ENCODE measurements around the gene SLC12A1. TPM values are rescaled to one million over a fixed set of nuclear protein-coding genes. Genes with fewer than 3 reads are reported as not detected.

Gene SLC12A1
- total RNA-seq, 1 donor from 2014 or later, result not detected

- H3K36me3 ChIP-seq (ENCODE audit: control insufficient read depth, insufficient read depth, low read length), result no peaks in the 10 kb centered on the region
- H3K27me3 ChIP-seq (ENCODE audit: control insufficient read depth, insufficient read depth, low read length), result no peaks in the 10 kb centered on the region
- no peak overlapping the region for H3K4me3 ChIP-seq (ENCODE audit: low read depth, low read length)
- no peak for DNase-seq (ENCODE audit: low read depth)
- TF ChIP-seq CTCF (IDR thresholded peaks at IDR 0.05; ENCODE audit: insufficient read depth, low read length, poor library complexity, severe bottlenecking), result no peak
Observed at GRCh38 chr15:48307586-48307985, 101.5 kb downstream of the SLC12A1 start.

GRCh38 chr15:48309740-48310139 is 103.6 kb downstream of the SLC12A1 start:
- H3K27me3 ChIP-seq (ENCODE audit: control insufficient read depth, insufficient read depth, low read length), result no peaks in the 10 kb centered on the region
- H3K36me3 ChIP-seq (ENCODE audit: control insufficient read depth, insufficient read depth, low read length), result no peaks in the 10 kb centered on the region
- no peak overlapping the region for H3K4me3 ChIP-seq (ENCODE audit: low read depth, low read length)
- no peak for DNase-seq (ENCODE audit: low read depth)
- no peak for TF ChIP-seq CTCF (IDR thresholded peaks at IDR 0.05; ENCODE audit: insufficient read depth, low read length, poor library complexity, severe bottlenecking)

- H3K27me3 ChIP-seq (ENCODE audit: control insufficient read depth, insufficient read depth, low read length), result no peaks in the 10 kb centered on the region
- DNase-seq (ENCODE audit: low read depth), result no peak
- H3K36me3 ChIP-seq (ENCODE audit: control insufficient read depth, insufficient read depth, low read length), result no peaks in the 10 kb centered on the region
- H3K4me3 ChIP-seq (ENCODE audit: low read depth, low read length), result no peak overlapping the region
- TF ChIP-seq CTCF (IDR thresholded peaks at IDR 0.05; ENCODE audit: insufficient read depth, low read length, poor library complexity, severe bottlenecking), result no peak
Observed at GRCh38 chr15:48313216-48313615, 107.1 kb downstream of the SLC12A1 start.

GRCh38 chr15:48315041-48315440 is 108.9 kb downstream of the SLC12A1 start:
- Histone ChIP-seq H3K27me3 (ENCODE audit: control insufficient read depth, insufficient read depth, low read length) (no peaks in the 10 kb centered on the region), H3K4me3 (ENCODE audit: low read depth, low read length) (no peak overlapping the region), H3K36me3 (ENCODE audit: control insufficient read depth, insufficient read depth, low read length) (no peaks in the 10 kb centered on the region)
- TF ChIP-seq CTCF (IDR thresholded peaks at IDR 0.05; ENCODE audit: insufficient read depth, low read length, poor library complexity, severe bottlenecking), result no peak
- DNase-seq (ENCODE audit: low read depth), result no peak

- H3K36me3 ChIP-seq (ENCODE audit: control insufficient read depth, insufficient read depth, low read length), result no peaks in the 10 kb centered on the region
- no peak for TF ChIP-seq CTCF (IDR thresholded peaks at IDR 0.05; ENCODE audit: insufficient read depth, low read length, poor library complexity, severe bottlenecking)
- no peak for DNase-seq (ENCODE audit: low read depth)
Observed at GRCh38 chr15:48317221-48317620, 111.1 kb downstream of the SLC12A1 start.

GRCh38 chr15:48318131-48318530 is 112.0 kb downstream of the SLC12A1 start:
- no peaks in the 10 kb centered on the region for H3K36me3 ChIP-seq (ENCODE audit: control insufficient read depth, insufficient read depth, low read length)
- H3K27me3 ChIP-seq (ENCODE audit: control insufficient read depth, insufficient read depth, low read length), result no peaks in the 10 kb centered on the region
- no peak for DNase-seq (ENCODE audit: low read depth)
- no peak for TF ChIP-seq CTCF (IDR thresholded peaks at IDR 0.05; ENCODE audit: insufficient read depth, low read length, poor library complexity, severe bottlenecking)
- no peak overlapping the region for H3K4me3 ChIP-seq (ENCODE audit: low read depth, low read length)

More at GRCh38 chr15:48317221-48317620, 111.1 kb downstream of the SLC12A1 start:
- no peaks in the 10 kb centered on the region for H3K27me3 ChIP-seq (ENCODE audit: control insufficient read depth, insufficient read depth, low read length)
- no peak overlapping the region for H3K4me3 ChIP-seq (ENCODE audit: low read depth, low read length)
